GM23338 (cell line): ENCODE results near the gene GMEB2.

Experiments
- EZH2phosphoT487 ChIP-seq: fragments of 200-600 bp; sonication (generic); IDR thresholded peaks from one replicate; pipeline ENCODE4 v1.8.1; 2018; ENCODE audit warnings: antibody characterized with exemption; ENCODE audit not compliant: unreplicated experiment
- TF ChIP-seq, protein P1 (sequence below), 2 experiments: fragments of 200-600 bp in 1 of 2; sonication (generic) in 1 of 2; conservative IDR thresholded peaks; 2 replicates each; pipeline versions ENCODE4 v1.5.1 to v1.6.1; 2016 to 2017; ENCODE audit warnings: antibody characterized with exemption in 2 of 2, low read depth in 2 of 2, mild to moderate bottlenecking in 2 of 2, moderate library complexity in 1 of 2

DNA sequence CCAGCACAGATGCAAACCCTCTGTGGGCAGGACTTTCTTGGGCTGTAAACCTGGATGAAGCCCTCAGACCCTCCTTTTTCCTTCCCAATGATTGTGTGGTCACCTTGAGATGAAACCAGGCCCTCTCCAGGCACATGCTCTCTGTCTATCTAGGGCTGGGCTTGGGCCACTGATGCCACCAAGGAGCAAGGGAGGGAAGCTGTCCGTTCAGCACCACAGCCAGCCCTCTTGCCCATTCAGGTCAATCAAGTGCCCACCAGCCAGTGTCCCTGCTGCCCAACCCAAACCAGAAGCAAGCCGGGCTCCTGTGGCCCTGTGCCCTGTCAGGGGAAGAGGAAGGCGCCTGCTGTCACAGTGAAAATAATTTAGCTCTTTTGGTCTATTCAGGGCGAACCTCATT is 18.3 kb upstream of the GMEB2 start:
- TF ChIP-seq, protein P1, sequence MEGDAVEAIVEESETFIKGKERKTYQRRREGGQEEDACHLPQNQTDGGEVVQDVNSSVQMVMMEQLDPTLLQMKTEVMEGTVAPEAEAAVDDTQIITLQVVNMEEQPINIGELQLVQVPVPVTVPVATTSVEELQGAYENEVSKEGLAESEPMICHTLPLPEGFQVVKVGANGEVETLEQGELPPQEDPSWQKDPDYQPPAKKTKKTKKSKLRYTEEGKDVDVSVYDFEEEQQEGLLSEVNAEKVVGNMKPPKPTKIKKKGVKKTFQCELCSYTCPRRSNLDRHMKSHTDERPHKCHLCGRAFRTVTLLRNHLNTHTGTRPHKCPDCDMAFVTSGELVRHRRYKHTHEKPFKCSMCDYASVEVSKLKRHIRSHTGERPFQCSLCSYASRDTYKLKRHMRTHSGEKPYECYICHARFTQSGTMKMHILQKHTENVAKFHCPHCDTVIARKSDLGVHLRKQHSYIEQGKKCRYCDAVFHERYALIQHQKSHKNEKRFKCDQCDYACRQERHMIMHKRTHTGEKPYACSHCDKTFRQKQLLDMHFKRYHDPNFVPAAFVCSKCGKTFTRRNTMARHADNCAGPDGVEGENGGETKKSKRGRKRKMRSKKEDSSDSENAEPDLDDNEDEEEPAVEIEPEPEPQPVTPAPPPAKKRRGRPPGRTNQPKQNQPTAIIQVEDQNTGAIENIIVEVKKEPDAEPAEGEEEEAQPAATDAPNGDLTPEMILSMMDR (conservative IDR thresholded peaks at IDR 0.05; ENCODE audit: low read depth in 2 of 2): no peak
- TF ChIP-seq EZH2phosphoT487: no peak
